ENCODE data around the gene LRRC55.

Gene LRRC55

DNA sequence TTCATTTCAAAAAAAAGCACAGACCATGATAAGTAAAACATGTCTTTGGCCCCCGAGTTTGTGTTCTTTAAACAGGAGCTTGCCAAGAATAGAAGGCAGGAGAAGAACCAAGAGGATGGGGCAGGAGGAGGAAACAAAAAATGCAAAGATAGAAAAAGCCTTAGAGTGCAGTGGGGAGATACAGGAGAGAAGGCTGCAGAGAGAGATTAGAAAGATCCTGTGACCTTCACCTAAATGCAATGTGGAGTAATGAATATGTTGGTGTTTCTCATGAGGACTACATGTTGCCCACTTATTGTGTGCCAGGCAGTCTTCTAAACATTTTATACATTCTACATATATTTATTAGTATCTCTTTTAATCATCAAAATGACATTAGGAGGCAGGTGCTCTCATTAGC is 57.6 kb downstream of the LRRC55 start:
- no peak for DNase-seq

DNA sequence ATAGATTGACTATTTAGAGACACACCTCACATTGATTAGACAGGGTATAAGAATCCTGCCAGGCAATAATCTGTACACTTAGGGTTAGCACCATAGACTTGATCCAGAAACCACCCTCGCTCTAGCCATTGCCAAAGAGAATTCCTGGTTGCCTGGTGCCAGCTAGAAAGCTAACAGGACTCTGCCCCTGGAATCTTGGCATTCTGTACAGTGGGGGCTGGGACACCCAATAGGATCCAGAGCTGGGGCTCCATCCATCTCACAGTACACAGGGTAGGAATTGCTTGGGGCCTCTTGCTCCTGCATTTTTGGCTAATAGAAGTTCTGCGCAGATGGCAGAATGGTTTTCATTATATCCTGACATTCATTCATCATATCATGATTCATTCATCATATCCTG is 58.3 kb downstream of the LRRC55 start:
- no peak for DNase-seq

DNA sequence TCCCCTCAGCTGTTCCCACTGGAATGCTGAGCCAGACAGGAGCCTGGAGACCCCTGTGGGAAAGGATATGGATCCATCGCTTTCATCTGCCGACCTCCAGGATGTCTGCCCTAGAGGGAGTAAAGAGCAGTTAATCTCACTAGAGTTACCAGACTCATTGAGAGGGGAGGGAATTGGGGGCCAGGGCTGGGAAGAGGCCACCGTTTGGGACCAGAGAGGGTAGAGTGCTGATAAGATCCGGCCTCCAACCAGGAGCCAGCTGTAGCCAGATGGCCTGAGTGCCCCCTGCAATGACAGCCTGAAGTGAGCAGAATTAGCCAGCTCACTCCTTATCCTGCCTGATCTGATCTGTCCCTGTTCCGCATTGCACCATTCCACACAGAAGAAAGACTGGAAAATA is 59.0 kb downstream of the LRRC55 start:
- no peak for DNase-seq

Data from NCI-H1105 treated with DMSO at 0.1 percent for 48 hours (cell line).